ENCODE data around the gene PPP2R5C. TPM values are rescaled to one million over a fixed set of nuclear protein-coding genes. Genes with fewer than 3 reads are reported as not detected.

PPP2R5C gene
- total RNA-seq, 1 experiment from 2014 or later = 93.0 TPM

DNA sequence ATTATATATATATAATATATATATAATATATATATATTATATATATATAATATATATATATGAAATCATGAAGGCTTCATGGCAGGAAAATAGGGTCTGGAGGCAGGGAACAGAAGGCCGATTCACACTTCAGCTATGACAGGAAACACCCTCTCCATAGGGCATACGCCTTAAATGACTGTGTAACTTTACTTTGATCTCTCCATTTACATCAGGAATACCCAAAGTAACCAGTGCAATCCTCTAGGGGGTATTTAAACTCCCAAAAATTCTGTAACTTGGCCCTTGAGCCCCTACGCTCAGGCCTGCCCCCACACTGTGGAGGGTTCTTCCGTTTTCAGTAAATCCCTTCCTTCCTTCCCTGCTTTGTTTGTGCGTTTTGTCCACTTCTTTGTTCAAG lies 40.4 kb upstream of the PPP2R5C start:
- DNase-seq = no peak
- no peak overlapping the region for H2AK5ac ChIP-seq (ENCODE audit: insufficient read length, low read length)
- no peak overlapping the region for H4K8ac ChIP-seq (replicated peaks; ENCODE audit: insufficient read length, low read depth, low read length)
- no peak overlapping the region for H4K91ac ChIP-seq (ENCODE audit: insufficient read length, low read depth, low read length)
- H3K23ac ChIP-seq (ENCODE audit: insufficient read length, low read depth, low read length) = no peak overlapping the region
- H3T11ph ChIP-seq (ENCODE audit: low read length) = no peak overlapping the region
- H3K14ac ChIP-seq (ENCODE audit: insufficient read depth, low read length) = no peak overlapping the region
- H2BK15ac ChIP-seq (ENCODE audit: low read depth, low read length) = no peak overlapping the region
- H3K36me3 Mint-ChIP-seq (ENCODE audit: insufficient read depth in 1 of 3, low read depth in 3 of 3) = no peaks in the 10 kb centered on the region
- H4K5ac ChIP-seq (ENCODE audit: insufficient read length, low read depth, low read length) = no peak overlapping the region
- no peaks in the 10 kb centered on the region for H4K20me1 ChIP-seq (ENCODE audit: control insufficient read depth, insufficient read depth, insufficient read length)
- no peaks in the 10 kb centered on the region for H3K27me3 ChIP-seq (ENCODE audit: insufficient read depth, low read length)
- peaks cover 2% of the 10 kb centered on the region; the same call in 1 of the 2 replicates for H3K27me3 Mint-ChIP-seq (ENCODE audit: low read depth)
- no peaks in the 10 kb centered on the region for H3K23me2 ChIP-seq (ENCODE audit: insufficient read length, low read depth, low read length, poor library complexity, severe bottlenecking)
- no peak overlapping the region for H2BK5ac ChIP-seq (ENCODE audit: insufficient read length, low read length)
- no peak overlapping the region for H3K27ac Mint-ChIP-seq
- H3K4ac ChIP-seq (ENCODE audit: low read depth, low read length) = no peak overlapping the region
- no peak overlapping the region for H2BK12ac ChIP-seq (ENCODE audit: insufficient read length, low read depth, low read length)
- no peak overlapping the region for H3K9ac ChIP-seq (ENCODE audit: extremely low read depth, insufficient read length, low read length)
- WGBS (ENCODE audit: extremely low coverage, insufficient read length, low lambda C conversion rate) = no CpG with 5 or more reads among the region's 5 CpGs
- H3K18ac ChIP-seq (ENCODE audit: insufficient read length, low read depth, low read length) = no peak overlapping the region
- H3K56ac ChIP-seq (ENCODE audit: insufficient read length, low read depth, low read length) = no peak overlapping the region
- H3K79me2 ChIP-seq (ENCODE audit: insufficient read depth, low read length) = no peaks in the 10 kb centered on the region
- no peak overlapping the region for H3K4me3 Mint-ChIP-seq
- H2AFZ ChIP-seq (ENCODE audit: low read length) = no peak overlapping the region
- no peak overlapping the region for H3K4me2 ChIP-seq (ENCODE audit: insufficient read depth, insufficient read length, low read length)
- H3K4me1 Mint-ChIP-seq = peaks cover 36 to 40% of the 10 kb centered on the region in 2 experiments
- no peak overlapping the region for H3K27ac ChIP-seq (ENCODE audit: insufficient read length, low read depth, low read length)
- TF ChIP-seq, protein P1, sequence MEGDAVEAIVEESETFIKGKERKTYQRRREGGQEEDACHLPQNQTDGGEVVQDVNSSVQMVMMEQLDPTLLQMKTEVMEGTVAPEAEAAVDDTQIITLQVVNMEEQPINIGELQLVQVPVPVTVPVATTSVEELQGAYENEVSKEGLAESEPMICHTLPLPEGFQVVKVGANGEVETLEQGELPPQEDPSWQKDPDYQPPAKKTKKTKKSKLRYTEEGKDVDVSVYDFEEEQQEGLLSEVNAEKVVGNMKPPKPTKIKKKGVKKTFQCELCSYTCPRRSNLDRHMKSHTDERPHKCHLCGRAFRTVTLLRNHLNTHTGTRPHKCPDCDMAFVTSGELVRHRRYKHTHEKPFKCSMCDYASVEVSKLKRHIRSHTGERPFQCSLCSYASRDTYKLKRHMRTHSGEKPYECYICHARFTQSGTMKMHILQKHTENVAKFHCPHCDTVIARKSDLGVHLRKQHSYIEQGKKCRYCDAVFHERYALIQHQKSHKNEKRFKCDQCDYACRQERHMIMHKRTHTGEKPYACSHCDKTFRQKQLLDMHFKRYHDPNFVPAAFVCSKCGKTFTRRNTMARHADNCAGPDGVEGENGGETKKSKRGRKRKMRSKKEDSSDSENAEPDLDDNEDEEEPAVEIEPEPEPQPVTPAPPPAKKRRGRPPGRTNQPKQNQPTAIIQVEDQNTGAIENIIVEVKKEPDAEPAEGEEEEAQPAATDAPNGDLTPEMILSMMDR (conservative IDR thresholded peaks at IDR 0.05) = no peak
- H3K9me3 Mint-ChIP-seq = peaks cover 0 to 9% of the 10 kb centered on the region in 2 experiments; a peak in 3 of 5 replicates
- no peaks in the 10 kb centered on the region for H3K9me3 ChIP-seq (ENCODE audit: control insufficient read depth, low read depth, low read length)
- H3K79me1 ChIP-seq (ENCODE audit: insufficient read depth, low read depth, low read length, poor library complexity, severe bottlenecking) = no peaks in the 10 kb centered on the region
- peaks cover 8% of the 10 kb centered on the region; the same call in 1 of the 2 replicates for H3K4me1 ChIP-seq (ENCODE audit: insufficient read depth, low read length)
- H2BK120ac ChIP-seq (ENCODE audit: low read depth, low read length, poor library complexity, severe bottlenecking) = no peak overlapping the region
- no peak overlapping the region for H2BK20ac ChIP-seq (ENCODE audit: low read depth, low read length, poor library complexity, severe bottlenecking)
